Measurements from ENCODE around the gene NCR3LG1. TPM values are rescaled to one million over a fixed set of nuclear protein-coding genes. Genes with fewer than 3 reads are reported as not detected.

NCR3LG1 gene
- total and polyA plus RNA-seq, 2 donors from 2014 or later, result 0.71 to 4.5 TPM

GRCh38 chr11:17366495-17366894 lies 14.9 kb downstream of the NCR3LG1 start:
- Histone ChIP-seq H3K9ac (ENCODE audit: low read length in 3 of 3) (no peak overlapping the region), H3K9me3 (ENCODE audit: control insufficient read depth in 2 of 3, insufficient read depth in 1 of 3, low read length in 3 of 3) (peaks cover 2 to 31% (median 15%) of the 10 kb centered on the region in 3 donors), H3K4me3 (ENCODE audit: low read length in 3 of 3) (no peak overlapping the region), H3K4me1 (ENCODE audit: control insufficient read depth in 2 of 3, insufficient read depth in 2 of 3, low read depth in 1 of 3, low read length in 3 of 3) (no peaks in the 10 kb centered on the region), H3K27me3 (ENCODE audit: control insufficient read depth, insufficient read depth, low read length) (no peaks in the 10 kb centered on the region), H3K36me3 (ENCODE audit: control insufficient read depth in 2 of 3, insufficient read depth in 3 of 3, low read length in 3 of 3) (peaks cover 0 to 50% (median 31%) of the 10 kb centered on the region in 3 donors), H3K27ac (ENCODE audit: low read depth in 2 of 2, low read length in 2 of 2) (no peak overlapping the region)
- FAIRE-seq (no peak), DNase-seq (no peak)
- TF ChIP-seq CTCF (IDR thresholded peaks at IDR 0.05; ENCODE audit: borderline replicate concordance, extremely low read depth, insufficient read depth), result no peak
- intact Hi-C loops (cut with DNase I), result no loop called here

- FAIRE-seq, result no peak
- no peak for DNase-seq
- peaks cover 2 to 48% (median 25%) of the 10 kb centered on the region in 3 donors for H3K9me3 ChIP-seq (ENCODE audit: control insufficient read depth in 2 of 3, insufficient read depth in 1 of 3, low read length in 3 of 3)
- no peaks in the 10 kb centered on the region for H3K27me3 ChIP-seq (ENCODE audit: control insufficient read depth, insufficient read depth, low read length)
- intact Hi-C loops (cut with DNase I), result no loop called here
- no peaks in the 10 kb centered on the region for H3K4me1 ChIP-seq (ENCODE audit: control insufficient read depth in 2 of 3, insufficient read depth in 2 of 3, low read depth in 1 of 3, low read length in 3 of 3)
- no peak overlapping the region for H3K9ac ChIP-seq (ENCODE audit: low read length in 3 of 3)
- no peak overlapping the region for H3K4me3 ChIP-seq (ENCODE audit: low read length in 3 of 3)
- H3K36me3 ChIP-seq (ENCODE audit: control insufficient read depth in 2 of 3, insufficient read depth in 3 of 3, low read length in 3 of 3), result peaks cover 0 to 67% (median 48%) of the 10 kb centered on the region in 3 donors
- no peak for TF ChIP-seq CTCF (IDR thresholded peaks at IDR 0.05; ENCODE audit: borderline replicate concordance, extremely low read depth, insufficient read depth)
- H3K27ac ChIP-seq (ENCODE audit: low read depth in 2 of 2, low read length in 2 of 2), result no peak overlapping the region
Measured at GRCh38 chr11:17368551-17368950, 17.0 kb downstream of the NCR3LG1 start.

GRCh38 chr11:17369094-17369493 lies 17.5 kb downstream of the NCR3LG1 start:
- no peak for TF ChIP-seq CTCF (IDR thresholded peaks at IDR 0.05; ENCODE audit: borderline replicate concordance, extremely low read depth, insufficient read depth)
- peaks cover 0 to 68% (median 48%) of the 10 kb centered on the region in 3 donors for H3K36me3 ChIP-seq (ENCODE audit: control insufficient read depth in 2 of 3, insufficient read depth in 3 of 3, low read length in 3 of 3)
- no peak for FAIRE-seq
- H3K27ac ChIP-seq (ENCODE audit: low read depth in 2 of 2, low read length in 2 of 2), result no peak overlapping the region
- no peak overlapping the region for H3K9ac ChIP-seq (ENCODE audit: low read length in 3 of 3)
- no peak overlapping the region for H3K4me3 ChIP-seq (ENCODE audit: low read length in 3 of 3)
- H3K27me3 ChIP-seq (ENCODE audit: control insufficient read depth, insufficient read depth, low read length), result no peaks in the 10 kb centered on the region
- no peak for DNase-seq
- intact Hi-C loops (cut with DNase I), result no loop called here
- H3K4me1 ChIP-seq (ENCODE audit: control insufficient read depth in 2 of 3, insufficient read depth in 2 of 3, low read depth in 1 of 3, low read length in 3 of 3), result no peaks in the 10 kb centered on the region
- peaks cover 2 to 48% (median 25%) of the 10 kb centered on the region in 3 donors for H3K9me3 ChIP-seq (ENCODE audit: control insufficient read depth in 2 of 3, insufficient read depth in 1 of 3, low read length in 3 of 3)

GRCh38 chr11:17369684-17370243 lies 18.2 kb downstream of the NCR3LG1 start:
- no peak overlapping the region for H3K4me3 ChIP-seq (ENCODE audit: low read length in 3 of 3)
- no peak for FAIRE-seq
- no peak for TF ChIP-seq CTCF (IDR thresholded peaks at IDR 0.05; ENCODE audit: borderline replicate concordance, extremely low read depth, insufficient read depth)
- H3K4me1 ChIP-seq (ENCODE audit: control insufficient read depth in 2 of 3, insufficient read depth in 2 of 3, low read depth in 1 of 3, low read length in 3 of 3), result no peaks in the 10 kb centered on the region
- H3K27ac ChIP-seq (ENCODE audit: low read depth in 2 of 2, low read length in 2 of 2), result no peak overlapping the region
- peaks cover 0 to 73% (median 48%) of the 10 kb centered on the region in 3 donors for H3K36me3 ChIP-seq (ENCODE audit: control insufficient read depth in 2 of 3, insufficient read depth in 3 of 3, low read length in 3 of 3)
- no peaks in the 10 kb centered on the region for H3K27me3 ChIP-seq (ENCODE audit: control insufficient read depth, insufficient read depth, low read length)
- intact Hi-C loops (cut with DNase I), result no loop called here
- H3K9ac ChIP-seq (ENCODE audit: low read length in 3 of 3), result no peak overlapping the region
- DNase-seq, result no peak
- peaks cover 2 to 48% (median 25%) of the 10 kb centered on the region in 3 donors for H3K9me3 ChIP-seq (ENCODE audit: control insufficient read depth in 2 of 3, insufficient read depth in 1 of 3, low read length in 3 of 3)
